Neural progenitor cell (in vitro differentiated cells): ENCODE results near the gene PTPRN2.

ENCODE experiments used
- CTCF ChIP-seq: fragments of 200-600 bp; sonication (generic); IDR thresholded peaks from 2 replicates; pipeline ENCODE4 v1.5.1; 2017; ENCODE audit warnings: antibody characterized with exemption, mild to moderate bottlenecking
- EZH2 ChIP-seq: fragments of 200-600 bp; sonication (generic); IDR thresholded peaks from 2 replicates; pipeline ENCODE4 v1.6.1; 2017; ENCODE audit warnings: antibody characterized with exemption, mild to moderate bottlenecking, moderate library complexity
- EZH2phosphoT487 ChIP-seq: fragments of 200-600 bp; sonication (generic); IDR thresholded peaks from 2 replicates; pipeline ENCODE4 v1.6.1; 2017; ENCODE audit warnings: antibody characterized with exemption

- no peak for TF ChIP-seq CTCF
- TF ChIP-seq EZH2 = no peak
- TF ChIP-seq EZH2phosphoT487 = no peak
Measured at GRCh38 chr7:157834501-157835163, 753.0 kb downstream of the PTPRN2 start.
